Lung microvascular endothelial cell (primary cell): ENCODE measurements around the gene PDC. TPM values are rescaled to one million over a fixed set of nuclear protein-coding genes. Genes with fewer than 3 reads are reported as not detected.
"Not testable (repeated sequence)": the region's sequence is repeated elsewhere in the genome, so short reads cannot be mapped to it uniquely, and the experiment has no call there.

Experiments used
- DNase-seq, 2 donors: peaks; one replicate each; pipeline versions ENCODE4 v3.0.0 to v3.0.0-alpha.2; 2010; ENCODE audit warnings: low read depth in 2 of 2
- total RNA-seq: library from RNA; depleted of rRNA; stranded (reverse); fragments of >200 nt; gene quantifications from 2 replicates; pipeline ENCODE4 v1.2.1, GENCODE V29; 2014

Gene PDC
- total RNA-seq, 1 donor from 2014 or later: not detected

DNA sequence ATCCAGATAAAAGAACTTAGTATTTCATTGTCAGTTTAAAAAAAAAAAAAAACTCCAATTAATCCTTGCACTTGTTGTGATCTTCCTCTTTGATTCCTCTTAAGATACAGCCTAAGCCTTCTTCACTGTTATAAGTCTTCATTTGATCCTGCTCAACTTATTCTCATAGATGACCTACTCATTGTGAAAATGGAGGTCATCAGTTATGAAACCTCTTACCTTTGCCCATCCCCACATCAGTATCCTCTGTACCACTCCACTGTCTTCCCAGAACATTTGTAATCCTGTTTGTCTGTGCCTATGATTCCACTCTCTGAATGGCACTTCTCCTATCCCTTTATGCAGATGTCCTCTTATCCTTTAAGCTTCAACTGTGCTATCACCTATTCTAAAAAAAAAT, 57.3 kb downstream of the PDC start:
- DNase-seq: no peak

DNA sequence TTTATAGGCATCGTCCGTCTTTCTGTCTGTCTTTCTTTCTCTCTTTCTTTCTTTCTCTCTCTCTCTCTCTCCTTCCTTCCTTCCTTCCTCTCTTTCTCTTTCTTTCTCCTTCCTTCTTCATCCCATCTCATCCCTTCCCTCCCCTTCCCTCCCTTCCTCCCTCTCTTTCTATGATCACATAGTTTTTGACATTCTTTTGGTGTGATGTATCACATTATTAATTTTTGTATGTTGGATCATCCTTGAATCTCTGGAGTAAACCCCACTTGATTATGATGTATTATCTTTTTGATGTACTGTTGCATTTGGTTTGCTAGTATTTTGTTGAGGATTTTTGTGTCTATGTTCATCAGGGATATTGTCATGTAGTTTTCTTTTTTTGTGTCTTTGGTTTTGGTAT, 59.5 kb downstream of the PDC start:
- not testable (repeated sequence) for DNase-seq

Other genes with a start within 250 kb of the PDC start
- not detected in 2 replicates for gene PRG4, start 164.8 kb downstream of the PDC start, total RNA-seq
- gene TPR, start 85.9 kb downstream of the PDC start, total RNA-seq: 54.0 and 78.8 TPM in 2 replicates
- 11.1 and 24.2 TPM in 2 replicates for gene ODR4, start 85.3 kb downstream of the PDC start, total RNA-seq
- 3.3 and 21.0 TPM in 2 replicates for gene PTGS2, start 219.3 kb upstream of the PDC start, total RNA-seq